NOMO-1 treated with DMSO at 0.1 percent for 48 hours (cell line): ENCODE results near the gene MRPL18.

Experiments used
- DNase-seq: peaks from one replicate; lab custom pipeline; 2025; ENCODE audit not compliant: unreplicated experiment; lab: John Stamatoyannopoulos, UW

Gene MRPL18

GRCh38 chr6:159838020-159838744 lies 47.9 kb downstream of the MRPL18 start:
- DNase-seq = no peak

- DNase-seq = no peak
Measured at GRCh38 chr6:159842035-159842434, 51.8 kb downstream of the MRPL18 start.

DNA sequence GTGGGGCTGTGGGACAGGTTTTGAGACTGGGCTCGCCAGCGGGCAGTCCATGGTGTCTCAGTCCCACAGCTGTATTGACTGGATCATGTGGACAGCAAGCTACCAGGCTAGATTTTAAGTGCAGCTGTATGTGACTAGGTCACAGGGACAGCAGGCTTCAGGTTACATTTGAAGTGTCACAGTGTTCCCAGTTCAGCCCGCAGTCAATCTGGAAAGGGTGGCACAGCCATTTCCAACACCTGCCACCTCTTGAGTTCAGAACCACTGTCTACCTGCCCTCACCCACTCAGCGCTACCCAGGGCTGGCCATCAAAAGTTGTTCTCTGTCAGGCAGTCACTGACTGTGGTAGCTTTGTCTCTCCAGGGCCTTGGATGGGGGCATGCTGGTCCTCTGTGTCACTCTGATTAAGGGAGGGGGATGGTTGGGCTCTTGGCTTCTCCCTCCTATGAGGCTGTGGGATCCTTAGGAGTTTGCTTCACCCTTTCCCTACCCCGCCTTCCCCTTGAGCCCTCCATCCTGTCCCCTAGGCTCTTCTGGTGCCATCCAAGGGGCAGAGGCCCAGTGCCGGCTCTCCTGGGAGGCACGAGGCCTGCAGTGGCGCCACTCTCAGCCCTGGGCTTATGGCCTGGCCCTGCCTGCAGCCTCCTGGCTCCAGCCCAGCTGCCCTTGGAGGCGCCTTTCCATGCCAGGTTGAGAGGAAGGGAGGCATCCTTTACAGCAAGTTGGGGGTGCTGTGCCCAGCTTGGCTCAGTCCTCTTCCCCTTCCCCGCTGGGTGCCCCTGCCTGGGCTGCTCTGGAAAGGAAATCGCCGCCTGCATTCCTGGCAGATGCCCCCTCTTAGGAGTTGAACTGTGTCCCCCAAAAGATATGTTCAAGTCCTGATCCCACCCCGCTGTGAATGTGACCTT lies 54.7 kb downstream of the MRPL18 start:
- DNase-seq = no peak
